HG02588 (cell line): ENCODE data around the gene LIPG.

Experiments used
- ATAC-seq: cut with Tn5 transposase; IDR thresholded peaks from one replicate; pipeline ENCODE4 v1.9.1; 2021; ENCODE audit warnings: mild to moderate bottlenecking, moderate library complexity; ENCODE audit not compliant: unreplicated experiment

The LIPG gene

DNA sequence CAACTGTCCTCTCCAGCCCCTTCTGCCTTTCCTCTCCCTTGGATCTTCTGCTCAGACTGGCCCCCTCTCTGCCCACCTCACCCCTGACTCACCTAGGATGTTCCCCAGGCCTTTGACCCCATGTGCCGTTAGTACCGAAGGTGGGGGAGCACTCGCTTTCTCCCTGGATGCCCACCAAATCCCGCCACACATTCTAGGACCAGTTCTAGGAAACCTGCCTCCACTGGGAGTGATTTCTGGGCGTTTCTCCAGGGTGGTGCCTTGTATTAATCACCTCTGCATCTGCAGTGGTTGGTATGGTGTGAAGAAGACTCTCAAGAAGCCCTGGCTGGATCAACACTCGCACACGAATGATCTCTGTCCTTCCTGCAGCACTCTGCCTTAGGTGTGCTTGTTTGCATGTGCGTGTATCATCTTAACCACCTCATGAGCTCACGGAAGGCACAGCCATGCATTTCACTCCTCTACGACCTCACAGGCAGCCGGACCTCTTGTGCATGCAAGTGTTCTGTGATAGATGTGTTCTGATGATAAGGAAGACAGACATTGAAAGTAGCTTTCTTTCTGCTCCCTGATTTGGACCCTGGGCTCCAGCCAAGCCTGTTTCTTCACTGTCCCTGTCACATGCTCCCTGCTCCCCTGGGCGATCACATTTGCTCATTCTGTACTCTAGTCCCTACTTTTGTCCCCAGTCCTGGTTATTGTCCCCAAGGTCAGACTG is 69.4 kb downstream of the LIPG start:
- ATAC-seq, result no peak

DNA sequence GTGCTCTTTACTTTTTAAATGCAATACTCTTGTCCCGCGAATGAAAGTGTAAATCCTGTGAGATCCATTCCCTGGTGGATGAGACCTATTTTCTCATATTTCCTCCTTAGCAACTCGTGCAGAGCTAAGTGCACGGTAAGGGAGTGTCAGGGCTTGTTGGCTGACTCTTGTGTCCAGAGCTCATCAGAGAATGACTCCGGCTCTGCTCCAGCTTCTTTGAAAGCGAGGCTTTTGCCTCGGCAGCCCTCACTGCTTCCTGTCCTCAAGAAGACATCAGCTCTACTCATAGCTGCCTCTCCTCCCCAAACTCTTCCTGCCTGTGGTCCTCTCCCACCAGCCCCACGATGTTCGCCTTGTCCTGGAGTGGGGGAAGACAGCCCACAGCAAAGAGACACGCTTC is 70.7 kb downstream of the LIPG start:
- ATAC-seq, result no peak

DNA sequence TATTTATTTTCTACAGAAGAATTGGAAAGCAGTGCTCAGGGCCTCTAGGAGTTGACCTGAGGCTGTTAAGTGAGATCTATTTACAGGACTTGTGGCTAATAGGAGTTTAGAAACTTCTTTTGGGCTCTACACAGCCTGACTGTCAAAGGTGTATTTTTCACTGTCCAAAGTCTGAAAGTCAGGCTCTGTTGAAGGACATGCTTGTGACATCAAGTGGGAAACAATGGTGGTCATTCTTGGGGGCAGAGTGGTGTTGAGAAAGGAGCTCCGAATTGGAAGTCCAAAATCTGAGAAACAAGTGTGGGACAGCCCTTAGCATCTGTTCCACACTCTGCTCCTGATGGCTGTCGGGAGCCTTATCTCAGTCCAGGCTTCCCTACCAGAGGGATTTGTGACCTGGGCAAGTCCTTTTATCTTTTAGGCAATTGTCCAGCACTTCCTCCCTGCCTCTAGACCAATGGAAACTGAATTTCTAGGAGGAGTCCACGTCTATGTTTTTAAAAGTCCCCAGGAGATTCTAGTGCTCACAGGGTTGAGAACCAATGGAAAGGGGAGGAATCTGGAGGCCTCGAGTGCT is 76.4 kb downstream of the LIPG start:
- ATAC-seq, result no peak

DNA sequence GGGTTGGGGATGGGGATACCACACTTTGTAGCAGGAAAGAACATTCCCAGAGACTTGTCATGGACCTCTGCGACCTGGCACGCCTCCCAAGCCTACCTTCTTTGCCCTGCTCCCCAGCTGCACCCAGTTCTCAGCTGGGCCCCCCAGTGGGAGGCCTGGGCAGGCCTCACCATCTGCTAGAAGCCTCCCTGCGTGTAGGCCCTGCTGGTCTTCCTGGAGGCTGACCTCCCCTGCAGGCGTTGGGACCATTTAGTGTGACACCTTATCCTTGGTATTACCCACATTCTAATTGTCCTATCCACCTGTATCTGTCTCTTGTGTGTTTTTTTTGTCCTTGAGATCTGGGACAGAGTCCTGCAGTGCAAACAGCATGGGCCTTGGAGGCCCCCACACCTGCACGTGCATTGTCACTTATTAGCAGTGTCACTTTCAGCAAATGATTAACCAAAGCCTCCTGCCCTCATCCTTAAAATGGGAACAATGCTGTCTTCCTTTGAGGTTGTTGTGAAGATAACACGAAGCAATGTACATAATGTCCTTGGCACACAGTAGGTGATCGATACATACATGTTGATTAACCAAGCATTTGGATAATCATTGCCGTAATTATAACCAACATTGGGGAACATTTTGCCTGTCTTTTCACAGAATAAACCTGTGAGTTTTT is 77.2 kb downstream of the LIPG start:
- ATAC-seq, result no peak

DNA sequence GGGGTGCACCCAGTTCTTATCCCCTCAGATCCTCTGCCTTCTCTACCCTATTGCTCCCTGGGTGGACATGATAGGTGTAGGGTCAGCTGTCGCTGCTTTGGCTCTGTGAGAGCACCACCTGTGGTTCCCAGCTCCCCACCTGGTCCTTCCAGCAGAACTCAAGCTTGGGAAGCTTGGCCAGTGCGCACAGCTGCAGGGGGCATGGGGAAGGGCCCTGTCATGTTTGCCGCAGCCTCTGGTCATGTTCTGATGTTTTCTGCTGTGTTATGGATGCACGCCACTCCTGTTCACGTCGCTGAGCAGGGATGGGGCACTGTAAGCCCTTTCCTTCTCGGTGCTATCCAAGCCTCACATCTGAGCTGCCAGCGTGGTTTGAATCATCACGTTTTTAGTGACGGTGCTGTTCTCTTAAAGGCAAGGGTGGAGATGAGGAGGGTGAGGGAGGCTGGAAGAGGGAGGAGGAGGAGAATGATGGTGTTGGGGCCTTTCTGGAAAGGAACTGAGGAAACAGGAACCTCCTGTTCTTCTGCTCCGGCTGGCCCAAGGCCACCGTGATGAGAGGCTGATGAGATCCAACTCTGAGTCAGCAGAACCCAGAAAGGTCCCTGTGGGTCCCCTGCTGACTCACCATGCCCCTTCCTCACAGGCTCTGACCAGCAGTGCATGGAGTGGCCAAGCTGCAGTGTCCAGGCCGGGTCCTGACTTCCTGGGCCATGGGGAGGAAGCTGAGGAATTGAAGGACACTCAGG is 78.0 kb downstream of the LIPG start:
- ATAC-seq, result no peak

DNA sequence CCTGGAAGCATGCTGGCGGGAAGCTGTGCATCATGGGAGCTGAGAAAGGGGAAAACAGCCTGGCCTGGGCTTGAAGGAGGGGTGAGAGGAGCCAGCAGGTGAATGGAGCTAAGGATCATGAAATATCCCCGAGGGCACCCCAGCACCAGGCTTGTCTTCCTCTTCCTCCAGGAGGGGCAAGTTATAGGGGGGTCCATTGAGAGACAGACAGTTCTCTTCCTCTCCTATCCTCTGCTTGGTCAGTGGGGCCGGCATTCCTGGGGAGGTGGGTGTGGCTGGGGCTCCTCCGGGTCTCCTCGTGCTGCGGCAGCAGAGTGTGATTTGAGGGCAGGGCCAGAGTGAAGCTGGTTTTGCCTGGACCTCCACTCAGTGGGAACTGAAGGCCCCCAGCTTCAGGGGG is 78.9 kb downstream of the LIPG start:
- ATAC-seq, result no peak

DNA sequence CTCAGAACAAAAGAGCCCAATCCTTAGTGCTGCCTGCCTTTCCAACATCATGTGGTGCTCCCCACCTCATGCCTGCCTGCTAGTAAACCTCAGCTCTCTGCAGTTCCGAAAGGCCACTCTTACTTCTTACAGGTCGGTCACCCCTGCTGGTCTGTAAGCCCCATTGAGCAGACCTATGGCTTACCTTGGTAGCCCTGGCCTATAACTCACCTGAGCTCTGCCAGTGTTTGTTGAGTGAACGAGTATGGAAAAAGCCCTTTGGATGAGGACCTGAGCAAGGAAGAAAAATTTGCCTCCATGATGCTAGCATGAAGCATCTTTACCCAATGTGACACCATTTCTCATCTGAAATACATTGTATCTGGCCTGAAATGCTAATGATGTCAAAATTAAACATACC is 83.3 kb downstream of the LIPG start:
- no peak for ATAC-seq

DNA sequence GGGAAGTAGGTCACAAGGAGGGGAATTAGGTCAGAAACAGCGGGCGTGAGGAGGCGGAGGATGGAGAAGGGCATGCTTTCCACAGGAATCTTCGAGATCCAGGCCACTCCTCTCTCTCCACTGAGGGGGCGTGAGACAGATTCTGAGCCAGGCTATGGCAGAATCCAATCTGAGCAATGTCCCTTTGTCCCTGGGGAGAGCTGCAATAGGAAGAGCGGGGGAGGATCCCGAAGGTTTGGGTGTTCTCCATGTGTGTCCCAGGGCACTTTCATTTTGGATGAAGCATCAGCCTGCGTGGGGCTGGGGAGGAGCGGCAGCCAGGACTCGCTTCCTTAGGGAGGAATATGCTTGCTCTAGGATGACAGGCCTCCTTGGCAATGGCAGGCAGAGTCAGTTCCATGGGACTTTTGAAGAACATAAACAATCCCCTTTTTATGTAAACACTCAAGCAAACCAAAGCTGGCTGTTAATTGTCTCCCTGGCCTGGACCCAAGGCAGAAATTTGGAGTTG is 84.0 kb downstream of the LIPG start:
- ATAC-seq, result no peak

DNA sequence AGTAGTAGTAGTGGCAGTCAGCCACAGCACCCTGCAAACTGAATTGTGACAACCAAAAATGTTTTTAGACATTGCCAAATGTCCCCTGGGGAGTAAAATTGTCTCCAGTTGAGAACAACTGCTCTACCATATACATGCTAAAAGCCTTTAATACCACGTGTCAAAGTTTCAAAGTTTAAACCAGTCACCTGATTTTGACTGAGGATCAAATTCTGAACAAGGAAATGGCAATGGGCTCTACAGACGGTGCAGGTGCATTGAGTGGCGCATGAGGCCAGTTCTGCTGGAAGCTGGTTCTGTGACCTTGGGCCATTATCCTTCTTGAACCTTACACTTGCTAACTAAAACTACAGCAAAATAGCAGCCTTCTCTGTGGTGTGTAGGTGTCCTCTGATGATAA is 85.0 kb downstream of the LIPG start:
- no peak for ATAC-seq

DNA sequence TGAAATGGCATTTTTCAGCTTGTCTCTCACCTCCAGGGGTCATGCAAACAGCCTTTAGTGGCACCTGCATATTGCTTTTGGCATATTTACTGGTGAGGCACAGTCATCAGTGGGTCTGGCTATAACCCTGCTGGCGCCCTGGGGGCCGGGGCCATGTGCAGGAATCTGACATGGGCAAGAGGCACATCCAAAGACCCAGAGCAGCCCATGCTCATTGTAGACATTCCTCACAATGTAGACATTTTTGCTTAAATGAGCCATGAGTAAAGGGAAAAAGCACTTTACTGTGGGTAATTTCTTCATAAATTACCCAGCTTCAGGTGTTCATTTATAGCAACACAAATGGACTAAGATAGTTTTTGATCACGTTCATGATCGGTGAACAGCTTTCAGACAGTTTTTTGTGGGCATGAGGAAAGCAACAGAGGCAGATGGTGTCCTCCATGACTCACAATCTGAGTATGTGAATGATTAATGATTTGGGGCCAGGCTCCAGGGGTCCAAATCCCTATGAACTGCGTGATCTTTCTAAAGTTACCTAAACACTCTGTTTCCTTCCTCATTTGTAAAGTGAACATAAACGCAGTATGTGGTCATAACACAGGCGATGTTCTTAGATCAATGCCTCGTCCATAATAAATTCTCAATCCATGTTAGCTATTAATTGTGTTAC is 85.8 kb downstream of the LIPG start:
- no peak for ATAC-seq

DNA sequence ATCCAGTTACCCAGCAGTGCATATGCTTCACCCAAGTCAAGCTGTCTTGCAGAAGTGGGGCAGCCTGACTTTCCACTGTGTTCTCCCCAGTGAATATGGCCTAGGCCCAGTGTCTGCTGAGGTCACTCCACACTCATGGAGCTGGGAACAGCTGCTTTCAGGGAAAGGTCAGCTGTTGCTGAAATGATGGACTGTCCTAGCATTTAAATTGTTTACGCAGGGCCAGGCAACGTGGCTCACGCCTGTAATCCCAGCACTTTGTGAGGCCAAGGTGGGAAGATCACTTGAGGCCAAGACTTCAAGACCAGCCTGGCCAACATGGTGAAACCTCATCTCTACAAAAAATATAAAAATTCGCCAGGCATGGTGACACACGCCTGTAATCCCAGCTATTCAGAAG is 86.5 kb downstream of the LIPG start:
- no peak for ATAC-seq
